Measurements from ENCODE around the gene ORC3. TPM values are rescaled to one million over a fixed set of nuclear protein-coding genes. Genes with fewer than 3 reads are reported as not detected.

Gene ORC3
- total RNA-seq, 1 experiment from 2014 or later, result 52.9 TPM

- H2BK120ac ChIP-seq (ENCODE audit: low read depth, low read length, poor library complexity, severe bottlenecking), result no peak overlapping the region
- no peak overlapping the region for H2AFZ ChIP-seq (ENCODE audit: low read length)
- peak overlapping the region; percentile 79 for H3K4me2 ChIP-seq (ENCODE audit: insufficient read depth, insufficient read length, low read length)
- peaks cover 3% of the 10 kb centered on the region for H3K23me2 ChIP-seq (ENCODE audit: insufficient read length, low read depth, low read length, poor library complexity, severe bottlenecking)
- Mint-ChIP-seq H3K9me3 (no peaks in the 10 kb centered on the region; a peak in 3 of 5 replicates), H3K27ac (peak overlapping the region; percentile 82 to 92 (median 89)), H3K36me3 (ENCODE audit: insufficient read depth in 1 of 3, low read depth in 3 of 3) (peaks cover 14 to 17% (median 16%) of the 10 kb centered on the region in 3 experiments; a peak in 6 of 7 replicates), H3K4me3 (peak overlapping the region; percentile 87 to 99), H3K4me1 (peaks cover 20 to 29% of the 10 kb centered on the region in 2 experiments), H3K27me3 (ENCODE audit: low read depth) (no peaks in the 10 kb centered on the region)
- no peak overlapping the region for H2AK5ac ChIP-seq (ENCODE audit: insufficient read length, low read length)
- H2BK20ac ChIP-seq (ENCODE audit: low read depth, low read length, poor library complexity, severe bottlenecking), result no peak overlapping the region
- peak overlapping the region; percentile 93 for H4K91ac ChIP-seq (ENCODE audit: insufficient read length, low read depth, low read length)
- no peak overlapping the region for H3K27ac ChIP-seq (ENCODE audit: insufficient read length, low read depth, low read length)
- H4K20me1 ChIP-seq (ENCODE audit: control insufficient read depth, insufficient read depth, insufficient read length), result no peaks in the 10 kb centered on the region
- no peak overlapping the region for H4K5ac ChIP-seq (ENCODE audit: insufficient read length, low read depth, low read length)
- H4K8ac ChIP-seq (replicated peaks; ENCODE audit: insufficient read length, low read depth, low read length), result no peak overlapping the region
- peaks cover 42% of the 10 kb centered on the region for H3K79me2 ChIP-seq (ENCODE audit: insufficient read depth, low read length)
- H3K23ac ChIP-seq (ENCODE audit: insufficient read length, low read depth, low read length), result no peak overlapping the region
- no CpG with 5 or more reads among the region's 36 CpGs for WGBS (ENCODE audit: extremely low coverage, insufficient read length, low lambda C conversion rate)
- no peak overlapping the region for H3T11ph ChIP-seq (ENCODE audit: low read length)
- H3K4me1 ChIP-seq (ENCODE audit: insufficient read depth, low read length), result peaks cover 3% of the 10 kb centered on the region; the same call in 1 of the 2 replicates
- no peak overlapping the region for H2BK15ac ChIP-seq (ENCODE audit: low read depth, low read length)
- no peaks in the 10 kb centered on the region for H3K9me3 ChIP-seq (ENCODE audit: control insufficient read depth, low read depth, low read length)
- no peak for TF ChIP-seq CTCF (conservative IDR thresholded peaks at IDR 0.05)
- H3K79me1 ChIP-seq (ENCODE audit: insufficient read depth, low read depth, low read length, poor library complexity, severe bottlenecking), result no peaks in the 10 kb centered on the region
- peak overlapping the region; percentile 97 for H3K14ac ChIP-seq (ENCODE audit: insufficient read depth, low read length)
- DNase-seq, result no peak
- H3K9ac ChIP-seq (ENCODE audit: extremely low read depth, insufficient read length, low read length), result peak overlapping the region; percentile 88
- no peak overlapping the region for H2BK5ac ChIP-seq (ENCODE audit: insufficient read length, low read length)
- H2BK12ac ChIP-seq (ENCODE audit: insufficient read length, low read depth, low read length), result no peak overlapping the region
- peak overlapping the region; percentile 86 for H3K18ac ChIP-seq (ENCODE audit: insufficient read length, low read depth, low read length)
- no peak overlapping the region for H3K56ac ChIP-seq (ENCODE audit: insufficient read length, low read depth, low read length)
- H3K27me3 ChIP-seq (ENCODE audit: insufficient read depth, low read length), result no peaks in the 10 kb centered on the region
- H3K4ac ChIP-seq (ENCODE audit: low read depth, low read length), result peak overlapping the region; percentile 63; the same call in 1 of the 2 replicates
Measured at GRCh38 chr6:87701344-87701675, 111.4 kb downstream of the ORC3 start.
